ENCODE results near the gene LCNL1.

GRCh38 chr9:137015540-137015930 is 32.7 kb downstream of the LCNL1 start:
- TF ChIP-seq CTCF (IDR thresholded peaks at IDR 0.05; ENCODE audit: insufficient read depth, low read depth, low read length) (no peak), EZH2 (IDR thresholded peaks at IDR 0.05; ENCODE audit: insufficient read depth, low read length) (no peak)

All from astrocyte (in vitro differentiated cells and primary cell).